HG03097 (cell line): Measurements from ENCODE around the gene CIPC.
A peak's percentile ranks its signal among the peaks of the same experiment; 100 is the strongest.

Experiments used
- ATAC-seq: cut with Tn5 transposase; IDR thresholded peaks from one replicate; pipeline ENCODE4 v1.9.1; 2021; ENCODE audit not compliant: unreplicated experiment, low FRiP score

Gene CIPC, protein sequence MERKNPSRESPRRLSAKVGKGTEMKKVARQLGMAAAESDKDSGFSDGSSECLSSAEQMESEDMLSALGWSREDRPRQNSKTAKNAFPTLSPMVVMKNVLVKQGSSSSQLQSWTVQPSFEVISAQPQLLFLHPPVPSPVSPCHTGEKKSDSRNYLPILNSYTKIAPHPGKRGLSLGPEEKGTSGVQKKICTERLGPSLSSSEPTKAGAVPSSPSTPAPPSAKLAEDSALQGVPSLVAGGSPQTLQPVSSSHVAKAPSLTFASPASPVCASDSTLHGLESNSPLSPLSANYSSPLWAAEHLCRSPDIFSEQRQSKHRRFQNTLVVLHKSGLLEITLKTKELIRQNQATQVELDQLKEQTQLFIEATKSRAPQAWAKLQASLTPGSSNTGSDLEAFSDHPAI

DNA sequence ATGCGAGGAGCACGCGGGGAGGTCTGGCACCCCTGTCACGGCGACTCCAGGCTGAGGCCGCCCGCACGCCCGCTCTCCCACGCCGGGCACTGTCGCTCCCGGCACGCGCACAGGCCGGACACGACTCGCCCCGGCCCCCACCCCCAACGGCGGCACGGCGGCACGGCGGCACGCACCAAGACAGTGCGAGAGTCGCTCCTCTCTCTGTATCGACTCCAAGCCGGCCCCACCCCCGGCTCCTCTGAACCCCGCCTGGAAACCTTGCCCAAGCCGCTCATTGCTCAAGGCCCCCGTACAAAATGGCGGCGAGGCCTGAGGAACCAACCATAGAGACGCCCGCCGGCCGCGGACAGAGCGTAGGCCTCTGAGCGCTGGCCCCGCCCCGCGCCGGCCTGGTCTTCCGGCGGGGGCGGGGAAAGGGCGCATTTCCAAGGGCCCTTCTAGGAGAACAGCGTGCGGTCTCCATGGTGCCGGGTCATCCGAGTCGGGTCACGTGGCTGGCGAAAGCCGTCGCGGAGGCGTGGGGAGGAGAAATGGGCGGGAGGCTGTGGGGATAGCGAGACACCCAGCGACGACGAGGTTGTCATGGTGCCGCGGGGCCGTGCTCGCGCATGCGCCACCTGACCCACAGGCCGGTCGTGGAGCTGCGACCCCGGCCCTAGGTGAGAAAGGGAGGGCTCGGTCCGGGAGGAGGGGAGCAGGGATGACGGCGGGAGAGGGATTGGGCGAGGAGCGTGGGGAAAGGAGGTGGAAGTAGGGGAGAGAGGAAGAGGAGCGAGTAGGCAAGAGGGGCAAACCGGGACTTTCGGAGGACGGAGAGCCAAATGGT lies at the start of gene CIPC:
Gene CIPC, plus strand, starts transcription at position 559 of the 829 bp plus-strand sequence. CDS start 7,451 bp downstream, outside the sequence.
- peak; percentile 85 for ATAC-seq

DNA sequence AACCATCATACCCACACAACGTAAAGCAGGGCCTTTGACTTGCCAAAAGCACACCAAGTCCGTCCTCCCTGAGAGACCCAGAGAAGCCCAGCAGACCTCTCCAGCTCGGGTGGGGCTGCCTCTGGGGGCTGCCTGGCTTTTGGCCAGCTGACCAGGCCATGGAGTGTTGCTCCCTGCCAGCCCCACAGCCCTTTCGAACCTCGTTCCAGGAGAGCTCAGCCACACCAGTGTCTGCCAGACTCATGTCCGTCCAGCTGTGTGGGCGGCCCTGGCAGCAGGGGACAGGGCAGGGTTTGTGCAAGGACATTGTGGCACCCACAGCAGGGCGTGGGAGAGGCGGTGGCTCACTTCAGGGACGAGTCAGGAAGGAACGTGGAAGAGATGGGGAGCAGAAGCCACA lies 46.9 kb upstream of the CIPC start:
- ATAC-seq = no peak

DNA sequence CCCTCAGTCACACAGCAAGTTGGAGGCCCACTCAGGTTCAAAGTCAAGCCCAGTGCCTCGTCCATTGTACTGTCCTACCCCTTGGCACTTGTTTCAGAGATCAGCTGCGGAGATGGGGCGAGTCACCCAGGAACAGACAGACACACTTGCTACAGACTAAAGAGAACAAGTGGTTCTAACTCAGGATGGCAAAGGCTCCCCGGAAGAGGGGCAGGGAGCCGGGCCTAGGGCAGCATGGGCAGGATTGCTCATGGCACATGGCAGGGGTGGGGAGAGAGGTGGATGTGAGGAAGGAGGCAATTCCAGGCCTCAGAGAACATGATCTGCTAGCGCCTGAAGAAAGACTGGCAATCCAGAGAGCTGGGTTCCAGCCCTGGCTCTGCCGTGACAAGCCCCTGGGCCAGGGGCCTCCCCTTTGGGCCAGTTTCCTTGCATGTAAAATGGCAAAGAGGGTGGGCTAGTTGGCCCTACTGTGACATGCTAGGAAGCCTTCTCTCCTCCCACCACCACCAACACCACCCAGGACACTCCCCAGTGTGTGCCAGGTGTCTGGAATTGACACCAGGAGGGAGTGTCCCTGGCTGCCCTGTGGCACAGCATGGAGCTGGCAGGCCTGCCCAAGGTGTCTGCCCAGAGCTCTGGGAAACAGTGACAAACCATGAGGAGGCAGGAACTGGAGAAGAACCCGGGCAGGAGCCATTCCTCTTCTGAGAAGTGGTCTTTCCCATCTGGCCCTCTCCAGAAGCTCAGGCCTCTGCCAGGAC lies 45.6 kb upstream of the CIPC start:
- no peak for ATAC-seq

DNA sequence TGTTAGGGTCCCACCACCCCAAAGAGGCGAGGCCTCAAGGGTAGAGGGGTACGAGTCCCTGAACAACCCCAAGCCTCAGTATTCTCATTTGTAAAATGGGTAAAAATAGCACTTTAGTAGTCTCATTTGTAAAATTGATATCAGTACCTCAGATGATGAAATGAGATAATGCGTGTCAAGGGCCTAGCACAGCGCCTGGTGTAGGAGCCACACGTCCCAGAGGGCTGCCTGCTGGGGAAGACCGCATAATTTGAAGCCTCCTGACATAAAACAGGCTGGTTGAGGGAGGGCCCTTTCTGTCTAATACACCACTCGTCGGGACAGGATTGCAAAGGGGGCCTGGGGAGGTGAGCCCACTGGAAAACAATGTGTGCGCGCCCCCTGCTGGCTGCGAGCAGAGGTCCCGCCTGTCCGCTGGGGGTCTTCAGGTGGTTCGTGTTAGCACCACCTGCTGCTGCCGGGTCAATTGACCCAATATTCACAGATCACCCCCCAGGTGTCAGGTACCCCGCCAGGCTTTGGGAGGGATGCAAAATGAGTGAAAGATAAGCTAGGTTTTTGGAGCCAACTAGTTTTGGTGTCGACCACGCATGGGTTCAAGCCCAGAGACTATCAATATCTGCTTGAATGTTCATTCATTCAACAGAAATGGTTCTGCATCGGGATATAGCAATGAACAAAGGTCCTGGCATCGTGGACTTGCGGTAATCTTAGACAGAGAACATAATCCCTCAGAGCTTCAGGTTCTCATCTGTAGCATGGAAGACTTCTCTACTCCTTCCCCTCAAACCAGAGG lies 44.8 kb upstream of the CIPC start:
- no peak for ATAC-seq

DNA sequence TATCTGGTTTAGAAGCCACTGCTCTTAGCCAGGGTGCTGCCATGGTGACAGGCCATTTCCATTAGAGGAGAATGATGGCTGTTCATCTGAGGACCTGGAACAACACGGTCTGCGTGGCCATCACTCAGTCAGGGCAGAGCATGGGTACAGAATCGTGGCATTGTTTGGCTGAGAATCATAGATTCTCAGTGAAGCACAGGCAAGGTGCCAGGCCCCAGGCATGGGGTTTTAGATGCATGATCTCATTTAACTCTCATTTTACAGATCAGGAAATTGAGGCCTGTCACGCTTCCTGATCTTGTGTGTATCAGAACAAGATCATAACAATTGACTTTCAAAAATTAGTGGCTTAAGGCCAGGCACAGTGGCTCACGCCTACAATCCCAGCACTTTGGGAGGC lies 42.8 kb upstream of the CIPC start:
- no peak for ATAC-seq

DNA sequence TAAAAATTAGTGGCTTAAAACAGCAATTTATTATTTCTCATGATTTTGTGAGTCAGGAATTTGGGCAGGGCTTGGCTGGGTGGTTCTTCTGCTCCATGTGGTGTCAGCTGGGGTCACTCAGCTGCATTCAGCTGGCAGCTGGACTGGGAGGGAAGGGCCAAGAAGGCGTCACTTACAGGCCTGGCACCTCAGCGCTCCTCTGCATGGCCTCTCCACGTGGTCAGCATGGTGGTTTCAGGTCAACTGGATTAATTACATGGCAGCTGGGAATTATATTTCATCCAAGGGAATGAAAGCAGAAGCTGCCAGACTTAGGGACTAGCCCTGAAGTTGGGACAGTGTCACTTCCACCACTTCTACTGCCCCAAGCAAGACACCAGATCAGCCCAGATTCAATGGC lies 42.1 kb upstream of the CIPC start:
- ATAC-seq = no peak

DNA sequence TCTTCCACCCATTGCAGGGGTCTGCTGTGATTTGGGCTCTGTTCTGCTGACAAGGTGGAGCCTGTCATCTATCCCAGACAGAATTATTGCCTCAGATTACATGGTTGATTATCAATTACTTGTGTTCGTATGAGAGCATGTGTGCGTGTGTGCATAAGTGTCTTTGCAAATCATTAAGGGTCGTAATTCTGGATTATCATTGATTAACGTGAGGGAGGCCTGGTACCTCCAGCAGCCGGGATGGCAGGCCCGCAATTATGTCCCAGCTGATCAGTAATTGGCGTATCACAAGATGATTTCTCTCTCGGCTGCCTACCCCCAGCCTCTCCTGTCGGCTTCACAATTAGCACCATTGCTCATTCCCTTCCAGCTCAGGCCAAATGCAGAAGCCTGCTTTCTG lies 39.9 kb upstream of the CIPC start:
- no peak for ATAC-seq

DNA sequence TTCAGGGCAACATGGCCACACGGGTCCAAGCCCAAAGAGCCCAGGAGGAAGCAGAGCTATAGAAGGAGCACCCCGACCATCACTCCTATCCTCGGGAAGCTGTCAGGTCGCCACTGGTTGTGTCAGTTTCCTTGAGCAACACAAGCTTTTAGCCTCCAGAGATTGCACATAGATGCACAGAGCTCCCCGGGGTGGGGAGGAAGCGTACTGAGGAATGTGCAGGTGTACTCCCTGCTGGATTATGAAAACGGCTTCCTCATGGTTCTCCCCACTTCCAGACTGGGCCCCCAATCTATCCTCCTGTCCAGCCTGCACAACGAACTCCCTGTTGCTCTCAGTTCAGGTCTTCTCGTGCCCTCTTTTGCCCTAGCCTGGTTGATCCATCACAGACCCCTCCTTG lies 39.3 kb upstream of the CIPC start:
- ATAC-seq = no peak

DNA sequence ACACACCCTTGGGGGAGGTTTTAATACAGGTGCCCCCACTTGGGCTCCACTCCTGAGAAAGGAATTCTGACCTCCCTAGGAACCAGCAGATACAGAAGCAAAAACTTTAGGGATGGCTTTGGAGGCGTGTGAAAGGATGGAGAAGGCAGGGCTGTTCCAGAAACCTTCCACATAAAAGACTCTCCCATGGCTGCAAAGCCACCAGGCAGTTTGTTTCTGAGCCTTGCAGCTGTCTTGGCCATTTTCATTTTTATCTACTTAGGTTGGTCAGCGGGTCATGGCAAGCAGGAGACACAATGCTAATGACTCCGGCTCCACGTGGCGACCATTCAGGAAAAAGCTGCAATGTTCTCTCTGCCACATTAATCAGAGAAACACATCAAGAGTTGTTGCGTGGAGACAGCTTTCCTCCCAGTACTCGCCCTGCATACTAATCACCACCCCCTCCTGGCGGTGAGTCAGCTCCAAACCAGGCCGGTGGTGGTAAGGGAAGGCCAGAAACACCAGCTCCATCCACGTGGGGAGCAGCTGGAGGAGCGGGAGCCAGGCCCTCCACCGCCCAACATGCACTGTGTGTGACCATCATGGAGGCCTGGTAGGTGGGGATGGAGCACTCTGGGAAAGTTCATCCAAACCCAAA lies 38.7 kb upstream of the CIPC start:
- ATAC-seq = no peak

DNA sequence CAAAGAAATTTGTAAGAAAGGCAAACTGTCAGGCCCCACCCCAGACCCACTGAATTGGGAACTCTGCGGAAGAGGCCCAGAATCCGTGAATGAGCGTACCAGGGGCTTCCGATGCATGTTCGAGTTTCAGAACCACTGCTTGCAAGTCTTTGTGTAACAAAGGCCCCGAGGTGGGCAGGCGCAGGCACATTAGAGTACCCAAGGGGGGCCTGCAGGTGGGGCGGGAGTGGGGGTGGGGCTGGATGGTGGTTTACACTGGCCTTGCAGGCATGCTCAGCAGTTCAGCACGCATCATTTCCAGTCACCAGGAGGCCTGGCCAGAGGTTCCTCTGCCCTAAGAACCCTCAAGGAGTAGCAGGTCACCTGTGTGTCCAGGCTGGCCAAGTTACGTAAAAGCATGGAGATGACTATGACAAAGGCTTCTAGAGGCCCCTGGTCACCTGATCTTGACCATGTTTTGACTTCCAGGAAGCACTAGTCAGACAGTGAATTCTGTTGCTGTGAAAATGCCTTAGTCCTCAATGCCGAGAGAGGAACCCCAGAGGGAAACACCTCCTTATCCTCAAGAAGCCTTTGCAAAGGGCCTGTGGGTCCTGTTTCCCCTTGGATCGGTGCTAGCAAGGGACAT lies 36.3 kb upstream of the CIPC start:
- ATAC-seq = no peak

DNA sequence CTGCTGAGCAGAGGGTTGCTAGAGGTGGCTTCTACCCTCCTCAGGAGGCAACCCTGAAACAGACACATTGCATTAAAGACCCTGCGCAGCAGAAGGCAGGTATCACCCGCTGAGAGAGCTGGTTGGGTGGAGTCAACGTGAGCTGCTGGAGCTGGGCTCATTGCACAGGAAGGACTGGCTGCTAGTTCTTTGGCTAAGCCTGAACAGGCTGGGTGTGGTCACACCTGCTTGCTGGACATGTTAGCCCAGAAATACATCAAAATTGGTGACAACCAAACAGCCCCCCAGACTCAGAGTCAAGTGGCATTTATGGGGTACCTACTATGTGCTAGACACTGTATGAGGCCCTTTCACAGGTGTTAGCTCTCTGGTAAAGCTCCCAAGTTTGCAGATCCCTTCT lies 35.8 kb upstream of the CIPC start:
- no peak for ATAC-seq

DNA sequence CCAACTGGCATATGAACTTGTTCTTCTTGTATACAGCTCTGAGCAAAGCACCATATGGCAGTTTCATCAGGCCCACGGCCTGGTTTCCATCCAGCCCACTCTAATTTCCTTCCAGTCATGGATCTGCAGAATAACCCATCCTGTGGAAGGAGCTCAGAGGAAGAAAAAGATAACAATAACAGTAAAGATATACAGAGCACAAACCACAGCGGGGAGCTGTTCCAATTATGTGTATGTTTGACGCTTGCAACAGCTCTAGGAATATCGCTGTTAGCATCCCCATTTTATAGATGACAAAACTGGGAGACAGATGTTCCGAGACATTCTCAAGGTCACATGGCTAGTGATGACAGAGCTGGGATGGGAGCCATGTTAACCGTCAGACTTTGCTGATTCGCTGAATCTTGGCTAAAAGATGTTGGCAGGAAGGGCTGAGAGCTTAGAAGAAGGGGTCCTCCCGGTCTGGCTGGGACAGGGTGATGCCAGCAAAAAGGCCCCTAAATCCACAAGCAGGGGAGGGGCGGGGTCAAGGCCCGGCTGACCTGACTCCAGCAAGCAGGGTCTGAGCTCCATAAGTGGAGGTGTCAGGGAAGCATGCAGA lies 34.4 kb upstream of the CIPC start:
- no peak for ATAC-seq

DNA sequence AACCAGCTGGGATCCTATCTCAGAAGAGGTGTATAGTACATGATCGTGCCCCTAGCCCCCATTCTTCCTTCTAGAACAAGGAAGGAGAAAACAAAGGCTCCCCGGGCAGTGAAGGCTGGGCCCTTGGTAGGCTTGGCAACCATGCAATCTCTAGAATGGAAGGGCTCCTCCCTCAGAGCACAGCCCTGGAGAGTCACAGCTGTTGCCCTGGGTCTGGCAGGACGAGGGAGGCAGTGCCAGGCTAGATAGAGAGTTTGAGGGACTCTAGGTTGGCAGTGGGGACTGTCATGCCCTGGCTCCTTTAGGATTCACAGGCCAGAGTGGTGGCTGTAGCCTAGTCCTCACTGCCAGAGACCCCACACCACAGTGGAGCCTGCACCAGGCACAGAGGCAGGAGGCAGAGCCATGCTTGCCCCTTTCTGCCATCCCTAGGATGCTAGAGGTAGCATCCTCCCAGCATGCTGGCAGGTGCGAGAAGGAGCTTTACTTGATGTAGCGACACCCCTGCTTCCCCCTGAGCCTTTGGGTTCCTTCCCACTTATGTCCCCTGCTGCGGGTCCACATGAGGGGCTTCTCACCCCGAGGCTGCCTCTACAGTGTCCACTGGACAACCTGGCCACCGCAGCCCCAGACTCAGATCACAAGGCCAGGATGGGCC lies 33.4 kb upstream of the CIPC start:
- ATAC-seq = no peak

DNA sequence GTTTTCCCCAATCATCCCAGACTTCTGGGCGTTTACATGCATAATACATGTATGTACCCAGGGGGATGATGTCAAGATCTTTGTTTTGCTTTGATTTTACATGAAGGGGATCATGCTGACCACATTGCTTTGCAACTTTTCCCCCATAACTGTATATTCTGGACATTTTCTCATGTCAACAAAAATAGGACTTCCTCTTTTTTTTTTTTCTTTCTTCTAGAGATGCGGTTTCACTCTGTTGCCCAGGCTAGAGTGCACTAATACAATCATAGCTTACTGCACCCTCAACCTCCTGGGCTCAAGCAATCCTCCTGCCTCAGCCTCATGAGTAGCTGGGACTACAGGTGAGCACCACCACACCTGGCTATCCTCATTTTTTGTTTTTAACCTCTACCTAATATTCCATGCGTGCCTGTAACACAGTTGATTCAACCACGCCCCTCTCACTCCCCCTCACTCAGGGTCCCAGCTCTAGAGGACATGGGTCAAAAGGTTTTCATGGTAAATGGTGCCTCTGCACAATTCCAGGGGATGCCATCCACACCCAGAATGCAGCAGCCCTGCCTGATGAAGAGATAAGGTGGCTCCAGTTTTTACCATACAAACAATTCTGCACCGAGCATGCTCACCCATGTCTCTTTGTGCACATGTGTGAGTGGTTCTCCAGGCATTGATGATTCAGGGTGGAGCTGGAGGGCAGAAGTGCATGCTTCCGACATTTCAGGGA lies 32.0 kb upstream of the CIPC start:
- ATAC-seq = no peak

DNA sequence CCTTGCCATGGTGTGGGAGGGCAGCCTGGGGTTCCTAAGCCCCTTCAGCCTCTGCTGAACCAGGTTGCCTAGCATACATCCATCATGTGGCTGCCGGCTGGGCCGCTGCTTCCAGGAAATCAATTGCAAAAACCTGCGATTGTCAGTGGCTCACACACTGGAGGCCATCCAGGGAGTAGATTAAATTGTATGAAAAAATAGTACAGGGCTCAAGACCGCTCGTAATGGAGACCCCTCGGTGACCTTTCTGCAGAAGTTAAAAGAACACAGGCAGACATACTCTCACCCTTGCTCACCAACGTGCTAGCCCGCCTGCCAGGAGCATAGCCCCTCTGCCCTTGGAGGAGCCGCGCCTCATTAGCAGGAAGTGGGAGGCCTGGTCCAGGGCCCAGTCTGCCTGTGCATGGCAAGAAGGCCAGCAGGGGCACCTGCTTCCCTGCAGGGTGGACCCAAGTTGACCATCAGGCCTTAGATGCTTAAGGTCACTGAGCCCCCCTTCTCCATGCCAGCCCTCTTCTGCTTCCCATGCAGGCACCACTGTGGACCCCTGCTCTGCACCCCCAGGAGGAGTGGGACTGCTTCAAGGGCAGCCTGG lies 31.4 kb upstream of the CIPC start:
- no peak for ATAC-seq

DNA sequence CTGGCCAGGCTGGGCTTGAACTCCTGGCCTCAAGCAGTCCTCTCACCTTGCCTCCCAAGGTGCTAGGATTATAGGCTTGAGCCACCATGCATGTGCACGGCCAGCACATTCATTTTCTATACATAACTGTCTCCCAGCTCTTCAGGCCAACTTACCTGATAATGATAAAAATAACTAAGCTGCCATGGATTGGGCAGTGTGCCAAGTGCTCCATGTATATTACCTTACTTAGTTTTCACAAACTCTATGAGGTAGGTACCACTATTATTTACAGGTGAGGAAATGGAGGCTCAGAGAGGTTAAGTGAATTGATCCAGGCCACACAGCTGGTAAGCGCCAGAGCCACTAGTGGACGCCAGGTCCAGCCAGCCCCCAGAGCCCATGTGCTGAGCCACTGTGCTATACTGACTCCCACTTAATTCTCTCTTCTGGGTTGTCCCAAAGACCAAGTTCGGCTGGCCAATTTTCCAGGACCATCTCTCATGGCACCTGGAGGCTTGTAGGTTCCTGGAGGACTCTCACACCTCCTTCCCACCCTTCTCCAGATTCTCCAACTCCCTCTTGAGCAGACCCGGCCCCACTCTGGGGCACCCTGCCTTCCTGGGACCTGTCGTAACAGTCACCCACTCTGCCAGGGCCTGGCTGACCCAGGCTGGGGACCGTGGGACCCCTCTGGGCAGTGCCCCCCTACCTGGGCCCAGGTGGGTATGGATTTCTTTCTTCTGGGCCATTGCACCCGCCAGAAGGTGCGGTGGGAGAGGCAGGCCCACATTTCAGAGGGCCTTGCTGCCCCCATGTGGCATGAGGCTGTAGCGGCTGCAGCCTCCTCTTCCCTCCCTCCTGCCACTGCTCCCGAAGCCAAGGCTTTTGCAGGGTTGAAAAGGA lies 30.2 kb upstream of the CIPC start:
- ATAC-seq = no peak
